ENCODE measurements around the gene PARD3.

Gene PARD3

GRCh38 chr10:34135515-34135914 is 679.6 kb downstream of the PARD3 start:
- no peak for DNase-seq

- DNase-seq, result no peak
Observed at GRCh38 chr10:34134602-34135001, 680.5 kb downstream of the PARD3 start.

GRCh38 chr10:34133406-34133805 is 681.7 kb downstream of the PARD3 start:
- DNase-seq, result no peak

GRCh38 chr10:34131152-34131551 is 683.9 kb downstream of the PARD3 start:
- DNase-seq, result no peak

GRCh38 chr10:34127676-34128075 is 687.4 kb downstream of the PARD3 start:
- no peak for DNase-seq

- no peak for DNase-seq
Observed at GRCh38 chr10:34126371-34127151, 688.5 kb downstream of the PARD3 start.

- DNase-seq, result no peak
Observed at GRCh38 chr10:34125702-34126101, 689.4 kb downstream of the PARD3 start.

GRCh38 chr10:34124522-34125035 is 690.5 kb downstream of the PARD3 start:
- no peak for DNase-seq

- DNase-seq, result peak; percentile 3
Observed at GRCh38 chr10:34121781-34122622, 693.1 kb downstream of the PARD3 start.

- DNase-seq, result no peak
Observed at GRCh38 chr10:34121125-34121753, 693.9 kb downstream of the PARD3 start.

GRCh38 chr10:34119456-34119855 is 695.6 kb downstream of the PARD3 start:
- DNase-seq, result no peak

GRCh38 chr10:34116681-34117271 is 698.3 kb downstream of the PARD3 start:
- no peak for DNase-seq

GRCh38 chr10:34116220-34116641 is 698.9 kb downstream of the PARD3 start:
- DNase-seq, result no peak

GRCh38 chr10:34114914-34115313 is 700.2 kb downstream of the PARD3 start:
- no peak for DNase-seq

GRCh38 chr10:34113504-34114225 is 701.4 kb downstream of the PARD3 start:
- no peak for DNase-seq

GRCh38 chr10:34112171-34112782 is 702.8 kb downstream of the PARD3 start:
- DNase-seq, result no peak

GRCh38 chr10:34111179-34111578 is 703.9 kb downstream of the PARD3 start:
- no peak for DNase-seq

GRCh38 chr10:34109952-34110702 is 705.0 kb downstream of the PARD3 start:
- DNase-seq, result no peak

- no peak for DNase-seq
Observed at GRCh38 chr10:34109495-34109894, 705.6 kb downstream of the PARD3 start.

- DNase-seq, result no peak
Observed at GRCh38 chr10:34107626-34108516, 707.2 kb downstream of the PARD3 start.

Data from hematopoietic multipotent progenitor cell treated with erythropoietin and hydrocortisone succinate and interleukin-3 and kit ligand, for 8 days (in vitro differentiated cells).